B cell (primary cell): ENCODE data around the gene BACH2.

Source experiments
- CTCF ChIP-seq: fragments of 200-600 bp; IDR thresholded peaks from one replicate; pipeline ENCODE4 v1.8.0; 2022; ENCODE audit warnings: antibody characterized with exemption, mild to moderate bottlenecking
- EZH2 ChIP-seq: IDR thresholded peaks from 2 replicates; pipeline ENCODE4 v1.6.1; 2012; ENCODE audit warnings: borderline replicate concordance, low read depth, mild to moderate bottlenecking, moderate library complexity, low read length; ENCODE audit not compliant: insufficient read depth, poor library complexity, severe bottlenecking

- no peak for TF ChIP-seq CTCF
- TF ChIP-seq EZH2, result no peak
These were observed 316.3 kb downstream of the BACH2 start for GRCh38 chr6:89980353-89980752.
